DMS 273 (cell line): Measurements from ENCODE around the gene SH3RF3.

Experiments used
- DNase-seq: peaks from one replicate; lab custom pipeline; 2025; ENCODE audit not compliant: unreplicated experiment; lab: John Stamatoyannopoulos, UW

SH3RF3 gene

DNA sequence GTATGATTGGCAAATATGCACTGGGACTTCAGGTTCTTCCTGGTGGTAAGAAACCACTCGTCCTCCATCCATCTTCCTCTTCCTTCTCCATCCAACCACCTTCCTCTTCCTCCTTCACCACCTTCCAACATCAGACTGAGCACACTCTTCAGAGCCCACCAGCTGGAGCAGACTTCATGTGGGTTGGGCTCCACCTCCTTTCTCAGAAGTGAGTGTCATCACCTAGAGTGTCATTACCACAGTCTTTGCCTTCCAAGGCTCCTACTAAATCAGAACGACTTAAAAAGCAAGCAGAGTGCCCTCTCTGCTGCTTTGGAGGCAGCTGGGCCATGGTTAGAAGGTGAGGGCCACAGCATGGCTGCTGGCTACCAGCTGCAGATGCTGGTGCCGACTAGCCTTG lies 171.6 kb downstream of the SH3RF3 start:
- no peak for DNase-seq

DNA sequence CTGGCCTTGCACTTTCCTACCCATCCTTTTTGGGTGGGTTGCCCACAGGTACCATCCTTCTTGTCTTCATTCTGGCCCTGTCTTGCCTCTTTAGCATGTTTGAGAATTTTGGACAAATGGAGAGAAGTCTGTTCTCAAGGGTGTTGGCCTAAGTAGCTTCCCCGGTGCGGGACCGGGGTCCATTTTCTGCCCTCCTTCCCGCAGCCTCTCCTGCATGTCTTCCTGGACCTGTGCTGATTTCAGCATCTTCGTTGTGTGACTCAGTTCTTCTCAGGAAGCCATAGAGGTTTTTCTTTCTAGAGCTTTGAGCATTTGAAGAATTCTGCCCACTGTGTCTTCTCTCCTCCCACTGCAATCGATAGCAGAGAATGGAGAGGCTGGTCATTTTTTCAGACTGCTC lies 172.7 kb downstream of the SH3RF3 start:
- DNase-seq, result no peak

DNA sequence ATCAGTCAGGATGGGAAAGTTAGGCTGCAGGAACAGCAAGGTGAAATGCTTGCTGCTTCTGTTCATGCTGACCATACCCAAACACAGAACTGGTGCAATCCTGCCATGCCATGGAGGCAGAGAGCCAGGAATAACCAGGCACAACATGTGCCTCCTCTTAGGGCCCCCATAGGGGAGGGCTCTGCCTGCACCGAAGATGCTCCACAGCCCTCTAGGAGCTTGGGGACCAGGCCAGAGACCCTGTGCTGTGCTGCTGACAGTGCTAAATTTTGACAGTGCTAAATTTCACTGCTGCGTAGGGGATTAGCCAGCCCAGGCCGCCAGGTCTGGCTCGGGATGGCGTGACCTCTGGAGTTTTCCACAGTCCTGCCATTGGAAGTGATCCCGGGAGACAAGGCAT lies 173.3 kb downstream of the SH3RF3 start:
- no peak for DNase-seq

DNA sequence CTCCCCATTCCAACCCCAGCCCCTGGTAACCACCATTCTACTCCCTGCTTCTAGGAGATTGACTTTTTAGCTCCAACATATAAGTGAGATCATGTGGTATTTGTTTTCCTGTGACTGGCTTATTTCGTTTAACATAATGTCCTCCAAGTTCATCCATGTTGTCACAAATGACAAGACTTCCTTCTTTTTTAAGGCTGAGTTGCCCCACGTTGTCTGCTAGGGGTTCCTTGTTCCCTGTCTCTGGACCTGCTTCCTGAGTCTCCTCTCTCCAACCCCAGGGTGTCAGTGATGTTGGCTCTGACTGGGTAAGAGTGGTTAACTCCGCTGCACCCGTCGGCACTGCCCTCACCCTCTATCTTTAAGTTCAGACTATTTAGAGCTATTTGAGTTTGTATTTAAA lies 175.2 kb downstream of the SH3RF3 start:
- no peak for DNase-seq

DNA sequence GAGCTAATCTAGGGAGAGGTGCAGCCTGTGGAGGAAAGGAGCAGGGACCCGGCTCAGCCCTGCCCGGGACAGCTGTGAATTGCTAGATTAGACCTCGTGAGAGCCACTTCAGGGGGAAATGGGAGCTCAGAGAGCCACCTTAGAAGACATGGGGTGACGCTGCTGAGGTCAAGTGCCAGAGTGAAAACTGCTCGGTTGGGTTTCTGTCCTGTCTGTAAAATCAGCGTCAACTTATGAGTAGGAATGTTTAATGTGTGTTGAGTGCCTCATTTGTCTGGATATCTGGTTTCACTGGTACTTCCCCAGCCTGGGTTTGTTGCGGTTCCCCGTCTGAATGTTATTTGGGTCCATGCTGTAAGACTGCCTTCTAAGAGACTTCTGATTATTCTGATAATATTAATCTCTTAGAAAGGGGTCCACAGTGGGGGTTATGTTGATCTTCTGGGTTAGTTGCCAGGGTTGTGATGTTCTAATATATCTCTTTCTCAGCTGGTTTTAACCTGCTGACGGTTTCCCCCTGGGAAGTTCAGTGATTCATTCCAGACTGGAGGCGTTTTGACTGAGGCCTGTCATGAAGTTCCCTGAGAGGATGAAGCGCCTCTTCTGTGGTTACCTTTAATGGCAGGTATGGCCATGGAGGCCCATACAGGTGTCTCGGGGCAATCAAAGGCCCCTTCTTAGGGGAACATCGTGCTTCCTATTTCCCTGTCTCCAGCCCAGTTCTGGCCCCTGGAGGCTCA lies 175.9 kb downstream of the SH3RF3 start:
- peak; percentile 12 for DNase-seq

DNA sequence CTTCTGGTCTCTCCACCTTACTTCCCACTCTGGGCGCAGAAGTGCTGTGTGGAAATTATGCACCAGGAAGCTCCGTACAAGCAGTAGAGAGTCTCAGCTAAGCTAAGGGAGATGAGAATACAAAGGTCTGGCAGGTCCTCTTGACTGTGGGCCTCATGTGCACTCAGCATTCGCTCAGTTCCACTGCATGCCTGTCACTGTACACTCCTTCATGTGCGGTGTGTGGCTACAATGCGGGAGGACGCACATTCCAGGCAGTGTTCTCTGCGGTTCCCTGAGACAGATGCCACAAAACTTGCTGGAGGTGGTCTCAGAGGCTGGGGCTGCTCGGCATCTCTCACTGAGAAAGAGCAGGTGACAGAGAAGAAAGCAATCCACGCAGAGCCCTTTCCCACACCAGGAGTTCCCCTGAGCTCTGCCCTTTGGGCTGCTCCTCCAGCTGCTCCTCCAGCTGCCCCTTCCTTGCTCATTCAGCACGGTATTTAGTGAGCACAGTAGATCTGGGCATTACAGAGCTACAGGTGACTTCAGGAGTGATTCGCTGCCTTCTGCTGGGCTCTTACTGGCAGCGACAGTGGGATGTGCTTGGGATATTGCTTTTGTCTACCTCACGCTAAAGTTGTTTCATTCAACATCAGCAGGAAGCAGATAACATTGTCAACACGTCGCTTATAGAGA lies 176.6 kb downstream of the SH3RF3 start:
- peak; percentile 39 for DNase-seq

DNA sequence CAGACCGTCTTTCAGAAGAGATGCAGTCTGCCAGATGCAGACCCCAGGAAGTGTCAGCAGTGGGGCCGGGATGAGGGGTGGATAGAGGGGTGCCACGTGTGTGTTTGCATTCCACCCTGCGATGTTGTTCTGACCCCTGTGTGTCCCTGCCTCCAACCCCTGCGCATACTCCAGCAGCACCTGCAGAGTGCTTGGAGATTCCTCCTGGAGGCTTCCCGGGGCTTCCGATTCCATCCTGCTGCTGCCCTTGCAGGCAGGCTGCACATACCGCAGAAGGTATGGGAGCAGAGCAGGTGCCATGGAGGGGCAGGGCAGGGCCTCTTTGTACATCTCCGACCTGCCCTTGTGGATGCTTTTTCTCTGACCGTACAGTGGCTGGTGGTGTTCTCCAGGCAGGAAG lies 177.2 kb downstream of the SH3RF3 start:
- DNase-seq, result no peak

DNA sequence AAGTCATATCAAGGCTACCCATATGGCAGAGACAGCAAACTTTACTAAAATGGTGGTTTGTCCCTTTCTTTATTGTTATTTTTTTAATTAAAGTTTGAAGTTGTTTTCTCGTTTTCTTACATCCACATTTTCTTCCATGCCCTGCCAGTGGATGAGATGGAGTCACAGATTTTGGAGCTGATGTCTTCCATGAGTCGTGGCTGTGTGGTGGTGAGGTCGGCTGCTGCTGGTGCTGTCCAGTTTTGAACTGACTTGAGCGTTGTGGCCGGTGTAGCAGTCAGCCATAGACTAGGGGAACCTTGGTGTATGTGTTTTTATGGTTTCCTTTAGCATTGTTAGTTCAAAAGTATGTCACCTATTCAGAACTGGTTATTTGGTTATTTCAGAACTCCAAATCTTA lies 182.8 kb downstream of the SH3RF3 start:
- DNase-seq, result no peak

DNA sequence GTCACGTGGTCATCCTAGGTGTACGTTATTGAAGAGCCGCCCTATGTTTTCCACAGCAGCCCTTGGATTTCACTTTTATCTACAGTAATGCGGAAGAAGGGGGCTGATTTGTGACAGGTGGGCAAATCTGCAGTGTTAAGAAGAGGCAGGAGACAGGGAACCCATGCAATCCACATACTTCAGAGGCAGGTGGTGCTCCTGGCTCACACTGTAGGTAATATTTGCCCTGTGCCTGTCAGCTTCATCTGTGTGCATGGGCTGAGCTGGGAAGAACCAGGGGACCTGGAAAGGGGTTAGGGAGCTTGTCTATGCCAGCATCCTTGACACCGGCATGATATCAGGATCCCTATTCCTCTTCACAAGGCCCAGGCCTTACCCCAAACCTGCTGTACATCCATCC lies 183.9 kb downstream of the SH3RF3 start:
- no peak for DNase-seq

- DNase-seq, result no peak
These were observed 184.3 kb downstream of the SH3RF3 start for GRCh38 chr2:109313343-109313742.

DNA sequence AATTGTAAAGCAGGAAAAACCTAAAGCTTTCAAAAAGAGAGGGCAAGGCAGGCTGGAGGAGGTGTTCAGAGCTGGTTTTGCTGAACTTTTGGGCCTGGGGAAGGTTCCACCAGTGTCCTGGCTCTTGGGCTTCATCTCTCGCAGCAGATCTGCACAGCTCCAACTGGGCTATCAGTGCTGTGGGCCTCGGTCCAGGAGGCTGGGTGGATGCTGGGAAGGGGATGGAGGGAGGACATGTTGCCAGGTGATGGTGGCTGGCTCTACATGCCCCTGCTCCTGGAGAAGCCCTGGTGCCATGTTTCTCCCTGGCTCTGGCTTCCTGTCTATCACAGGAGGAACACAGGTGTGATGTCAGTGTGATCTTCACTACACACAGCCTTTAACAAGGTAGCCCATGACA lies 187.1 kb downstream of the SH3RF3 start:
- peak; percentile 26 for DNase-seq

DNA sequence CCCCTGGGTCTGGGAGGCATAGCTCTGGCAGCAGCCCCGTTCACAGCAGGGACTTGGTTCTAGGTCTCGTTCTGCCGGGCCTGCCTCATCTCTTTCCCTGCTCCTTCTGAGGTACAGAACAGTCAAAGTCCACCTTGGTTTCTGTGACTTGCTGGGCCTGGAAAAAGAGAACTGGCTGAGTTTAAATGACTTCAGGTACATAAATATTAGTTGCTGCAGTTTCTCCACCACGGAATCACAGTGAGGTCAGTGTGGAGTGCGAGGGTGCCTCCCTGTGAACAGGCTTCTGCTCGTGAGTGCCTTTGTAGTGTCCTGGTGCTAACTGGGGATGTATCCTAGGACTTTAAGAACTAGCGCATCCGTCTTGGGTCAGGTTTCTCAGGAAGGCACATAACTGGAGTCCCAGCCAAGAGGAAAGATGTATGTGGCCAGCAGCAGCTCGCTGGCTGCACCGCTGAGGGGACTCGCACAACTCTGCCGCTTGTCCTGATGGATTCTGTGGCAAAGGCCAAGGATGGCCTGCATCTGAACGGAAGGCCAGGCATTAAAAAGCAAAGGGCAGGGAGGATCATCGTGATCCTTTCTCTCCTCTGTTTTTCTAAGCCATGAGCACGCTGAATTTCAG lies 188.6 kb downstream of the SH3RF3 start:
- DNase-seq, result peak; percentile 66

DNA sequence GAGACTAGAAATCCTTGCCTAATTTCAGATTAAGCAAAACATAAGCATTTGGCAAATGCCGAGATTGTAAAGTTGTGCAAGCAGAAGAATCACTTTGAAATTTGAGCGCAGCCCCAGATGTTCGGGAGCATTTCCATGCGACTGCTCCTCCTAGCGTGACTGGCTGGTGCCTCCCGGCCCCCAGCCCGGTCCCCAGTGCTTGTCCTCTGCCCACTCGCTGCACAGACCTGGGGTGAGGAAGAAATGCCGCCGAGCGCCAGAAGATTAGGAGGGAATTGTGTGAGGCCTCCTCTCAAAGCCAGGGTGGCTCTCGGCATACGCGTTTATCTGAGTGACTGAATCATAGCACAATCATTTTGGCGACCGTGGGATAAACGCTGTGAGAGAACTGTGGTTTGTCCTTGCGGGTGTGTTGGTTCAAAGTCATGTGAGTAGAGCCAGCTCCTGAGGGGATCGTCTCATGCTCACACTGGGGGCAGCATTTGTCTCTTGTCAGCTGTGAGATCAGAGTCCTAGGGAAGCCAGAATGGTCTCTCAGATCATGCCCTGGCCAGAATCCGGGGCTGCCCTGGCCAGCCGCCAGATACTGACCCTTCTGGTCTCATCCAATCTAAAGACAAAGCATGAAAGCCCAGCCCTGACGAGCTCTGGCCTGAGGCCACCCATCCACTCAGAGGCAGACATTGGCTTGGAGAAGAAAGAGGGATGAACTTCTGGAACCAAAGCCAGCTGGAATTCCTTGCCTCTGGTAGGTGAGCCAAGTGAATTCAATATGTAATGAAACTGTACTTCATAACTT lies 189.3 kb downstream of the SH3RF3 start:
- DNase-seq, result peak; percentile 91

DNA sequence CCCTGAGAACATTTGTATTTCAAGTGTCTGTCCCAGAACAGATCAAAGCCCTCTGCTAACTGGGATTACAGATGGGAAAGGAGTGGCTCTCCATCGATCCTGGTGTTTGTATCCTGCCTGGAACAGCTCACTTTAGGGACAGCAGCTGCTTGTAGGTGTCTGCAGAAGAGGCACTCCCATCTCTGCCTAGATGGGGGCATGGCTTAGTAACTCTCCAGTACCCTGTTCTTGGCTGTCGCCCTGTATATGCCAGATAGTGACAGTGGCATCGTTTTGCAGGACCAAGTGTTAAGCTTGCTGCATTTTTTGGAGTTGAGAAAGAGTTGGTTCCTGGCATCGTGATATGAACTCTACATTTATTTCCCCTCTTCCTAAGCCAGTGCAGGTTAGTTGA lies 189.9 kb downstream of the SH3RF3 start:
- DNase-seq, result no peak

GRCh38 chr2:109320195-109320922 lies 191.4 kb downstream of the SH3RF3 start:
- DNase-seq, result no peak

DNA sequence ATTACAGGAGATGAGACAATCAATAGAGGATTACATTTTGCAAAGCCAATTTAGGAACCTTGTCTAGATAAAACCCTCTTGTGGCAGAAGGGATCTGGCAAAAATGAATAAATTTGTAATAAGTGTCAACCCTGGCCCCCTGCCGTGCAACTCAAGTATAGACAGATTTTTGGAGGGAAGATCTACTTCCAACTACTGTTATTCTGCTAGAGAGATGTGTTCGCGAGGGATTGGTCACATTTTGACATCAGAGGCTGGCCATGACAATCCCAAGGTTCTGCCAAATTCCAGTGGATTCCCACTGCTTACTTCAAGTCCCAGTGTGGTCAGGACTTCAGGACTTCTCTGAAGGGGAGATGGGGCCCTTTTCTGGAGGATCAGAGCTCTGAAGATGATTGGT lies 192.6 kb downstream of the SH3RF3 start:
- peak; percentile 49 for DNase-seq

- DNase-seq, result peak; percentile 70
These were observed 193.1 kb downstream of the SH3RF3 start for GRCh38 chr2:109322111-109322510.

GRCh38 chr2:109322641-109323040 lies 193.6 kb downstream of the SH3RF3 start:
- DNase-seq, result peak; percentile 20

DNA sequence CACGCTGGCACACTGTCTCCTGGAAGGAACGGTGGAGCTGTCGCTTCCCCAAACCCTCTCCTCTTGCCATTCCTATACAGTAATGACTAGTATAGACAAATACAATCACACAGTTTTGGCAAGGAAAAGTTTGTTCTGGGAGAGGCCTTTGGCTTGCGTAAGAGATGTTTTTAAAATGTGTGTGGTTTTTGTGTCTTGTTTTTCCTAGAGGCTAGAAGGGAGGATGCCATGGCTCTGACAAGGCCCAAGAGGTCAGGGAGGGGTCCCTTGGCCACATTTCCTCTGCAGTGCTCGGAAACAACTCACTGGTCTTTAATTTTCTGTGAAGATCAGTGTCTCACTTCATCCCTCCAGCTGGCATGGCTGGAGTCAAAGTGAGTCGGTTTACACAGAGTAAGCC lies 195.9 kb downstream of the SH3RF3 start:
- DNase-seq, result no peak

GRCh38 chr2:109325570-109325969 lies 196.6 kb downstream of the SH3RF3 start:
- no peak for DNase-seq

DNA sequence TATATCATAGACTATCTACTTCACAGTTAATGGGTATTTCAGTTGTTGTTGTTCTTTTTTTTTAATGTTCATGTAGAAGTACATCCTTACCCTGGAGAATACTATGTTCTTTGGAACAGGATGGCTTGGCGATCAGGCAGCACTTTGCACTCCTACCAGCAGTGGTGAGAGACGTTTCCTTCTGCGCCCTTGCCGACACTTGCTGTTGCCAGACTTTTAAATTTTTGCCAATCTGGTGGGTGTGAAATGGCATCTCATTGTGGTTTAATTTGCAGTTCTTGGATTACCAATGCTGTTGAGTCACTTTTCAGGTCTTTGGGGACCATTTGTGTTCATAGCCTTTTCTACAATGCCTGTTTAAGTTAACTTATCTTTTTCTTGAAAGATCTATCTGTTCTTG lies 197.3 kb downstream of the SH3RF3 start:
- DNase-seq, result no peak
